GM12873 (cell line): ENCODE measurements around the gene NDOR1.

Source experiments
- CTCF ChIP-seq: IDR thresholded peaks from 2 replicates; pipeline ENCODE4 v1.5.1; 2012; ENCODE audit warnings: low read depth, mild to moderate bottlenecking, moderate library complexity, low read length, control low read depth; ENCODE audit not compliant: insufficient read depth; ENCODE audit errors: missing control alignments

NDOR1 gene

GRCh38 chr9:137241490-137242268 is 36.2 kb downstream of the NDOR1 start:
- TF ChIP-seq CTCF, result no peak

GRCh38 chr9:137242269-137243203 is 37.0 kb downstream of the NDOR1 start:
- TF ChIP-seq CTCF, result no peak

- no peak for TF ChIP-seq CTCF
These were observed 38.4 kb downstream of the NDOR1 start for GRCh38 chr9:137243626-137244485.

- TF ChIP-seq CTCF, result no peak
These were observed 39.3 kb downstream of the NDOR1 start for GRCh38 chr9:137244486-137245449.

GRCh38 chr9:137245450-137246421 is 40.2 kb downstream of the NDOR1 start:
- no peak for TF ChIP-seq CTCF
